Erythroblast (primary cell): ENCODE data around the gene KCNMA1.

Experiments used
- DNase-seq, 2 experiments: peaks; one replicate each; lab custom pipeline; 2025; lab: John Stamatoyannopoulos, UW
- GATA1 ChIP-seq: IDR thresholded peaks from 2 replicates; pipeline ENCODE4 v1.6.1; 2011; ENCODE audit warnings: low read depth, mild to moderate bottlenecking, control low read depth, low read length, moderate library complexity
- POLR2A ChIP-seq: IDR thresholded peaks from 2 replicates; pipeline ENCODE4 v1.6.1; 2011; ENCODE audit warnings: mild to moderate bottlenecking, low read length

KCNMA1 gene

GRCh38 chr10:76892766-76893479 is 744.7 kb downstream of the KCNMA1 start:
- no peak for TF ChIP-seq POLR2A
- no peak for TF ChIP-seq GATA1
- DNase-seq = no peak

DNA sequence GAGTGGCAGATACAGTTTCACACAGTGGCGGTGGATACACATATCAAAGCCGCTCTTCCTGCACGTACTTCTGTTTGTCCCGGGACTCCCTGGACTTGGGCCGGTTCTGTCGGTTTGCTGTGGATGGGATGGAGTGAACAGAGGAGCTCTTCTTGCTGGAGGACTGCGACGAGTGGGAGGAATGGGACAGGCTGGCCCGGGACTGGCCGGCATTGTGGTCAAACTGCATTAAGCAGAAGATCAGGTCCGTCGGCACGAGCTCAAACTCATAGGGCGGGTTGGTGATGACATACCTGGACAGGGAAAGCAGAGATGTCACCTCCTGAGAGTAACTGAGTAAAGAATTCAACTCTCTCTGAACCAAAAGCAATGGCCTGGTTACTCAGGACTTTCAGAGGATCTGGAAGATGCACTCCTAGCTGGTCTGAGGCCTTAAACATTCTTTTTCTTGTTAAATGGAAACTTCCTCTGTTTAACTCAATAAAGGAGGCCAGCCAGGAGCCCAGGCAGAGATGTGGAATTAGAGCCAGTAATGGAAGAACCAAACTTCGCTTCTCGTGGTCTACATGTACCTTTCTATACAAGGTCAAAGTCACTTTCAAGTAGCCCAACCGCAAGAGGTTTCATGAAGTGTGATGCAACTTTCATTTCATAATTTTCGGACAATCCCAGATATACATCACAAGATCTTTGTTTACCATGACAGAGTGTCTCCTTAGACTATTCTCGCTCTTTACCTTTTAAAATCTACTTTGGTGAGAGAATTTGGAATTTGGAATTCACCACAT is 750.2 kb downstream of the KCNMA1 start:
- TF ChIP-seq POLR2A (no peak), GATA1 (no peak)
- no peak for DNase-seq

GRCh38 chr10:76885816-76886215 is 751.8 kb downstream of the KCNMA1 start:
- TF ChIP-seq GATA1 = no peak
- TF ChIP-seq POLR2A = no peak

DNA sequence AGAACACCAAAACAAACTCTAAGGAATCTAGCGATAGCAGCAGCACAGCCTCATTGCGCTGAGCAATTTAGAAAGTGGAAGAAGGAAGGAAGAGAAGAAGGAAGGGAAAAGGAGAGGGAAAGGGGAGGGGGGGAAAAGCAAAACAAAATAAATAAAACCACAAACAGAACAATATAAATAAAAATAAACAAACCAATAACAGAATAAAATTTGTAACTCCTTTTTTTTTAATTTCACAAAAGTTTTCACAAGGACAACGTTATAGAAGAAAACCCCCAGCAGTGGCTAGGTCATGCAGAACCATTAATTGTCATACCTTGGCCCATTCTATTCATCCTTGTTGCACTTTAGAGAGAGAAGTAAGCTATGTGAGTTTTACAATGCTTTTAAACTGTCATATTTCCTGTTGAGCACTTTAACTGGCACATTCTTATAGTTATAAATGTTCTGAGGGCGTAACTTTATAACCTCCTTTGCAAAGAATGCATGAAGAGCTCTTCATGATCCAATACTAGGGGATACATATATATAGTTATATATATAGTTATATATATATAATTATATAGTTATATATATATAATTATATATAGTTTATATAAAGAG is 752.8 kb downstream of the KCNMA1 start:
- DNase-seq = no peak

More at GRCh38 chr10:76885816-76886215, 751.8 kb downstream of the KCNMA1 start:
- DNase-seq = no peak

DNA sequence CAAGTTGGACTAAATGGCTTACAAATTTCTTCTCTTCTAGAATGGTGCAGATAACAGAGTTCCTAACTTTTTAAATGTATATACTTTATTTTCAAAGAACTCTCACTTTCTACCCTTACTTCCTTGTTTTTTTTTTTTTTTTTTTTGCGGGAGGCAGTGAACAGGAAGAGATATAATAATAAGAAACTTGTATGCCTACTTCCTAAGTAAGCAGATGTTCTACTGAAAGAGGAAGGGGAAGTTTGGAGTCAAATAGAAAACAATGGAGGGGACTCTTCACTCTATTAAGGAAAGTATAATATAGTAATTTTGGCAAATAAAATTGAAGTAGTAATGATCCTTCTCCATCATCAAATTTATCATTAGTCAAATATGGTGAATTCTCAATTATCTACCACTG is 754.0 kb downstream of the KCNMA1 start:
- TF ChIP-seq GATA1 (no peak), POLR2A (no peak)
- no peak for DNase-seq

More for the DNA sequence above, 752.8 kb downstream of the KCNMA1 start:
- TF ChIP-seq GATA1 (no peak), POLR2A (no peak)

DNA sequence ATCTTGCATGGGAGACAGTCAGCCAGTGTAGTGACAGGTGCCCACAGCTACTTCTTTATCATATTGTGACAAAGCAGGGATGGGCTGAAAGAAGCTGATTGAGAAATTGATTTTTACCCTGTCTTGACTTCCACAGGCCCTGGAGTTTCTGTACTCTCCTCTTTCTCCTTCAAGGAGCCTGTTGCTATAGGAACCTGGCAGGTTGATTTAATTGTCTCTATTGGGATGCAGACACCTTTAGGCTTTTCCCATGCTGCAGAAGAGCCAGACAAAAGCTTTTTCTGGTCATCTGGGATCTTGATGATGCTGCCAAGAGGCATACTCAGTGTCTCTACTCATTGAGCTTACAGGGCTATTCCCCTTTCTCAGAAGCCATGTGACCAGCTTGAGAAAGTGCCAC is 754.8 kb downstream of the KCNMA1 start:
- no peak for TF ChIP-seq POLR2A
- TF ChIP-seq GATA1 = no peak
- no peak for DNase-seq

GRCh38 chr10:76882245-76882644 is 755.4 kb downstream of the KCNMA1 start:
- TF ChIP-seq POLR2A (no peak), GATA1 (no peak)
- DNase-seq = no peak

DNA sequence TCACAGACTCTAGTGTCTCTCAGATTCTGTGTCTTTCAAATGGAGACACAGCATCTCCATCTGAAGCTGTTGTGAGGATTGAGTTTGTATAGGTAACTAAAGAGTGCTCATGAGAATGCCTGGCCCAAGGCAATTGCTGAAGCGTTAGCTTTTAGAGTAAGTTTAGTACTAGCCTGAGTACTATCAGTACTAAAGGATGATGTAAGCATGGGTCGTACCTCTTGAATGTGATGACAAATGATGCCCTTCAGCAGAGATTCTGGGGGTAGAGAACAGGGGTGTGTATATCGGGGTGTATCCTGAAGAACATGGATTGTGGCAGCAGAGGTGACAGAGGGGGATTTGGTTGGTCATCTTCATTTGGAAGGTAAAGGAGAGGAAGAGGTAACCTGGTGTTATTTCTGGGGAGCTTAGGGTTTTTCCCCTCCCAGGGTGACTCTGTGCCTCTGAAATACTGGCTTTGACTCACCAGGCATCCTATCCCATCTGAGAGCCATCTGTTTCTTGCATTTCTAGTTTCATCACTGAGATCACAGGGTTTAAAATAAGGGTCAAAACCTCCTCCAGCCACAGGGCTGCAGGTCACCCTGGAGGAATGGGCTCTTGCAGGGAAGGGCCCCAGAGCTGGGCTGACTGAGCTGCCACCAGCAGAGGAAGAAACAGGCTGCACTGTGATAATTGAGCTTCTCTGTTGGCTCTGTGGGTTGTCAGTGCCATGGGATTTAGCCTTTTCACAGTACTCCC is 756.0 kb downstream of the KCNMA1 start:
- no peak for DNase-seq
- TF ChIP-seq POLR2A (no peak), GATA1 (no peak)

GRCh38 chr10:76880931-76881330 is 756.7 kb downstream of the KCNMA1 start:
- DNase-seq = no peak
- TF ChIP-seq GATA1 = no peak

DNA sequence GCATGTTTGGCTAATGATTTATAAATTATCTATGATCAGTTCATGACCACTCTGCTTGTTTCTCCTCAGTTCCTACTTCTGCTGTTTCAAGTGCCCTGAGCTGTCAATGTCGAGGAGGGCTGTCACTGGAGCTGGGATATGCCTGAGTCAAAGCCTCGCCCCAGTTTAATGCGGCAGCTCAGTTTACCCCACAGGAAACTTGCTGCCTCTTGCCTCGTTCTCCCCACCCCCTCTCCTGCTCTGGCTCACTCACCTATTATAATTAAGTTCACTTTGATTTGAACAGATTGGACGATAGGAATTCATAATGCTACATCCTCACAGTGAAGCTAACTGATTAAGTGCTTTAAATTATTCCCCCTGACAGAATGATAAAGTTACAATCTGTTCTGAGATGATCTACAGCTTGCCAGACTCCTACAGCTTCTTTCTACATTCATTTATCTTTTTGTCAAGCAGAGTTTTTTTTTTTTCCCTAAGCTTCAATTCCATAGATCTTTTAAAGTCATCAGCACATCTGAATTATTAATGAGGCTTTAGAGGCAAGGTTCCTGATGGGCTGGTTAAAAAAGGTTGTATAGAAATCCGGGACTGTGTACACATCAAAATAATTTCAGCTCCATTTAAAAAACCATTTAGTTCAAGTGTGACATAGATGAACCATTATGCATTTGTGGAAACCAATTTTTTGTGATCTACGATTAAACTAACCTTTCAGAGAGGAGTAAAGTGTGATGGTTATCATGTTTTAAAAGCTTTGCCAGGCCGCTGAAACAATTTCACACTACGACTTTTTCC is 758.3 kb downstream of the KCNMA1 start:
- DNase-seq = no peak
- TF ChIP-seq GATA1 (no peak), POLR2A (no peak)

GRCh38 chr10:76878514-76878913 is 759.1 kb downstream of the KCNMA1 start:
- no peak for TF ChIP-seq GATA1
- no peak for TF ChIP-seq POLR2A
- DNase-seq = no peak

DNA sequence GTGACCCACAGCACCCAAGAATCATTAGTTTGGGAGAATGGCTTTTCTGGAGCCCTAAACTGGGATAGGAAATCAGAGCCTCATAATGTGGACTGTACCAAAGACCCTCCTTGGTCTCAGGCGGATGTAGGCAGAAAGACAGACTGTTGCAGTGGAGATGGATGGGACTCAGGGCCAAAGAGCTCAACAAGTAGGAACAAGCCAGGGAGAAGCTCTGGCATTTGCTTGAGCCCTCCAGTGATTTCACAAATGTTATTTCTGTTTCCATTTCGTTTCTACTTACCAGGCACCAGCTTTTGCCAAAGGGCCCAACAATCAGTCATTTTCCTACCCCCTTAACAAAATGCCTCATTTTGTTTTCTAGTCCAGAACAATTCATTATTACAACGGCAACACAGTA is 762.7 kb downstream of the KCNMA1 start:
- TF ChIP-seq GATA1 = no peak
- no peak for TF ChIP-seq POLR2A
- DNase-seq = no peak

DNA sequence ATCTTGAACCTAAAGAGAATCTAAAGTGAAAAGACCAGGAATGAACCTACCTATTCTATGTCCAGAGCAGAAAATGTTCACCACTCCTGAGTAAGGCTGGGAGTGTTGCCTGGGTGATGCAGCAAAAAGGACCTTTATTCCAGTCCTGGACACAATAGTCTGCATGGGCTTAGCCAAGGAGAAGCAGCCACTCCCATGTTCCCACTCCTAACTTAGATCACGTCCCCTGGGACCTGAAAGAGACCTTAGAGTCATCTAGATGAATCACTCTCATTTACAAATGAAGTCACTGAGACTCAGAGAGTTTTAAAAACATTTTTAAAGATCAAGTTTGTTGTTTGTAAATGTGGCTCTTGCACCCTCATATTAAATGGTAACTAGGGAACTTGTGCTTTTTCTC is 763.4 kb downstream of the KCNMA1 start:
- TF ChIP-seq POLR2A = no peak
- DNase-seq = no peak
